SH-SY5Y (cell line): ENCODE measurements around the gene PGBD5.

Experiments used
- GATA2 ChIP-seq: IDR thresholded peaks from 2 replicates; pipeline ENCODE4 v1.6.1; 2011; ENCODE audit warnings: mild to moderate bottlenecking, low read depth, low read length
- GATA3 ChIP-seq: IDR thresholded peaks from 2 replicates; pipeline ENCODE4 v1.6.1; 2011; ENCODE audit warnings: low read depth, mild to moderate bottlenecking, low read length, moderate library complexity

DNA sequence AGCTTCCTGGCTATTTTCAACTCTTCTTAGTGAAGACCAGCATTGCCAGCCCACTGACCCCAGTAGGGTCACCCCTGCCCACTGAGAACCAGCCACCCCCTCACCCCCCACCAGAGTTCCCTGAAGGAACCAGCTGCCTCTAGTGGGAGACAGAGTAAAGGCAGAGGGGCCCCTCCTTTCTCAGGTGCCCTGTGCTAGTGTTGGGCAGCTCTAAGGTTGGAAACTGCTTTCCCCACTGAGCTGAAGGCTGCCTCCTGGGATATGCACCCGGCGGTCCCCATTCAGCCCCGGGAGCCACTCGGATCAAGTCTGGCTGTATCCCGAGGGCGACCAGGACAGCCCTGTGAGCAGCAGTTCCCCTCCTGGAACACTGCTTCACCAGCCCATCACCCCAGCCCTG, 111.0 kb downstream of the PGBD5 start:
- no peak for TF ChIP-seq GATA3
- no peak for TF ChIP-seq GATA2
